Hindlimb muscle (tissue), 1 donor: ENCODE data around the gene IRAK3. TPM values are rescaled to one million over a fixed set of nuclear protein-coding genes. Genes with fewer than 3 reads are reported as not detected.

Experiments
- DNase-seq: peaks from one replicate; pipeline ENCODE4 v3.0.0-alpha.2; 2013
- polyA plus RNA-seq: library from polyadenylated mRNA; unstranded; fragments of 120-200 nt; gene quantifications from one replicate; pipeline ENCODE4 v1.2.1, GENCODE V29; 2013; ENCODE audit not compliant: insufficient read length

Gene IRAK3
- polyA plus RNA-seq = 5.9 TPM

DNA sequence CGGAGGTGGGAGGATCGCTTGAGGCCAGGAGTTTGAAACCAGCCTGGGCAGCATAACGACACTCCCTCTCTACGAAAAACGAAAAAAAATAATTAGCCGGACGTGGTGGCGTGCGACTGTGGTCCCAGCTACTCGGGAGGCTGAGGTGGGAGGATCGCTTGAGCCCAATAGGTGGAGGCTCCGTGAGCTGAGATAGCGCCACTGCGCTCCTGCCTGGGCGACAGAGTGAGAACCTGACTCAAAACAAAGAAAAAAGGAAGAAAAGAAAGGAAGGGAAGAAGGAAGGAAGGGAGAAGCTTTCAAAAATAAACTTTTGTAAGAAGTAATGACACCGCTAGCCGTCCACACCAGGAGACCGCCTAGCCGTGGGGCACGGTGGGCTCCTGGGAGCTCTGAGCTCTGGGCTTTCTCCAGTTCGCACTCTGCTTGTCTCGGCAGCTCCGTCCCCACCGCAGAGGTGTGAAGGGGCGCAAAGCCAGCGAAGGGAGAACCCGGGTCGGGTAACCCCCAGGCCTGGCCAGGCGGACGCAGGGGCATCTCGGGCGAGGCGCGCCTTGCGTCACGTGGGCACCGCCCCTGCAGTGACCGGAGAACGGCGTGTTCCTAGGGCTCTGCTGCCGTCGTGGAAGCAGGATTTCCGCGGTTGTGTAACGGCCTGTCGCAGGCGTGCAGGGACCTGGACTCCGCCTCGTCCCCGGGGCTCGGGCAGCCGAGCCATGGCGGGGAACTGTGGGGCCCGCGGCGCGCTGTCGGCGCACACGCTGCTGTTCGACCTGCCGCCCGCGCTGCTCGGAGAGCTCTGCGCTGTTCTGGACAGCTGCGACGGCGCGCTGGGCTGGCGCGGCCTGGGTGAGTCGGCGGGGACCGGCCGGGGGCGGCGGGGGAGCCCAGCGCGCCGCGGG, at the start of gene IRAK3:
TSS of gene IRAK3 (plus strand) at position 631 of the 902 bp plus-strand sequence. CDS start at position 717, 86 bp downstream.
- DNase-seq = peak; percentile 75

GRCh38 chr12:66139328-66139727, 49.7 kb upstream of the IRAK3 start:
- DNase-seq = no peak

DNA sequence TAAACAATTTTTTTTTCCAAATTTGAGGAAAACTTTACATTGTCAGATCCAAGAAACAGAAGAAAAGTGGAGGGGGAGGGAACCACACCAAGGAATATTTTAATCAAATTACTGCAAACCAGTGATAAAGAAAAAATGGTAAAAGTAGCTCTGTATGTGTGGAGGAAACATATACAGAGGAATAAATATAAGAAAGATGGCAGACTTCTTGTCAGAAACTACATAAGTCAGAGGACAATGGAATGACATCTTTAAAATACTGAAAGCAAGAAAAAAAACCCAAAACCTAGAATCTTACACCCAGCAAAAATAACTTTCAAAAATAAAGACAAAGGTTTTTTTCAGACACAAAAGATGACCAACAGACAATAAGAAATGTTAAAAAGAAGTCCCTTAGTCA, 48.3 kb upstream of the IRAK3 start:
- no peak for DNase-seq

- DNase-seq = no peak
Observed at GRCh38 chr12:66141299-66141698, 47.7 kb upstream of the IRAK3 start.

GRCh38 chr12:66142826-66143225, 46.2 kb upstream of the IRAK3 start:
- DNase-seq = no peak

DNA sequence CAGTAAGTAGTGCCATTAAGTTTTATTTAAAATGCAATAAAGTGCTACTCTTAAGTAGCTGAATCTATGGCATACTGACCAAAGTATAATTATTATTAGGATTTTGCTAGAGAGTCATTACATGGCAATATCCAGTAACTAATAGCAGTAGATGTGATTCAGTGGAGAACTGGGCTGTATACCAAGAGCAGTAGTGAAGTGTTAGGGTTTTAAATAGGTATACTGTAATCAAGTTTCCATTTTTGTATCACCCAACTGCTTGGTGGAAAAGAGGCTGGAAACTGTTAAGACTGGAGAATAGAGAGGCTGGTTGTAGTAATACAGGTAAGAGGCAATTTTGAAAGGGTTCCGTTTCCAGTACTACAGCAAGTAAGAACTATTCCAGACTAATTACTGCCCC, 45.1 kb upstream of the IRAK3 start:
- no peak for DNase-seq

- peak; percentile 34 for DNase-seq
Observed at GRCh38 chr12:66144791-66145754, 43.9 kb upstream of the IRAK3 start.

GRCh38 chr12:66149702-66150398, 39.2 kb upstream of the IRAK3 start:
- DNase-seq = no peak

GRCh38 chr12:66152732-66153131, 36.3 kb upstream of the IRAK3 start:
- DNase-seq = no peak

GRCh38 chr12:66154776-66155175, 34.2 kb upstream of the IRAK3 start:
- no peak for DNase-seq

GRCh38 chr12:66156654-66157053, 32.4 kb upstream of the IRAK3 start:
- no peak for DNase-seq

GRCh38 chr12:66159123-66159522, 29.9 kb upstream of the IRAK3 start:
- DNase-seq = no peak

DNA sequence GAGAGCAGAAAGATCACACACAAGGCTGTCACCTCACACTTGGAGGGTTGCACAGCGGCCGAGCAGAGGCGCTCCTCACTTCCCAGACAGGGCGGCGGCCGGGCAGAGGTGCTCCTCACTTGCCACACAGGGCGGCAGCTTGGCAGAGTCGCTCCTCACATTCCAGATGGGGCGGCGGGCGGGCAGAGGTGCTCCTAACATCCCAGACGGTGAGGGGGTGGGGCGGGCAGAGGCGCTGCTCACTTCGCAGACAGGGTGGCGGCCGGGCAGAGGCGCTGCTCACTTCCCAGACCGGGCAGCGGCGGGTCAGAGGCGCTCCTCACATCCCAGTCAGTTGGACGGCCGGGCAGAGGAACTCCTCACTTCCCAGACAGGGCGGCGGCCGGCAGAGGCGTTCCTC, 28.3 kb upstream of the IRAK3 start:
- DNase-seq = no peak

DNA sequence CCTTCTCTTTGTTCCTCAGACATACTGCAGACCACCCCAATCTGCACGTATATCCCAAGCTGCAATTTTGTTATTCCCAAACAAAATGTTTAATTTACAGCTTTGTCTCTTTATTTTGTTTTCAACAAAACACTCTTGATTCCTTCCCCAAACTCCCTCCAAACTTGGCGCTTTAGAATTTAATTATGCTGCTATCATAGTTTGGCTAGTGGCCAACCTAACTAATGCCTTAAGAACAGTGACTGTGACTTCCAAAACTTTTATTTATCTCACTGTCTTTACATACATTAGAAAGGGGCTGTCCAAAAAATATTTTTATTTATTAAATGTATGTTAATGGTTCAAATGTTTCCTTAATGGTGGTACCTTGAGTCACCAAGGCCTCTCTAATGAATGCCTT, 26.3 kb upstream of the IRAK3 start:
- no peak for DNase-seq

- no peak for DNase-seq
Observed at GRCh38 chr12:66163289-66163688, 25.7 kb upstream of the IRAK3 start.

GRCh38 chr12:66164349-66164821, 24.6 kb upstream of the IRAK3 start:
- DNase-seq = no peak

GRCh38 chr12:66165141-66165540, 23.9 kb upstream of the IRAK3 start:
- no peak for DNase-seq

- DNase-seq = no peak
Observed at GRCh38 chr12:66166561-66166960, 22.5 kb upstream of the IRAK3 start.

- no peak for DNase-seq
Observed at GRCh38 chr12:66168410-66168809, 20.6 kb upstream of the IRAK3 start.

DNA sequence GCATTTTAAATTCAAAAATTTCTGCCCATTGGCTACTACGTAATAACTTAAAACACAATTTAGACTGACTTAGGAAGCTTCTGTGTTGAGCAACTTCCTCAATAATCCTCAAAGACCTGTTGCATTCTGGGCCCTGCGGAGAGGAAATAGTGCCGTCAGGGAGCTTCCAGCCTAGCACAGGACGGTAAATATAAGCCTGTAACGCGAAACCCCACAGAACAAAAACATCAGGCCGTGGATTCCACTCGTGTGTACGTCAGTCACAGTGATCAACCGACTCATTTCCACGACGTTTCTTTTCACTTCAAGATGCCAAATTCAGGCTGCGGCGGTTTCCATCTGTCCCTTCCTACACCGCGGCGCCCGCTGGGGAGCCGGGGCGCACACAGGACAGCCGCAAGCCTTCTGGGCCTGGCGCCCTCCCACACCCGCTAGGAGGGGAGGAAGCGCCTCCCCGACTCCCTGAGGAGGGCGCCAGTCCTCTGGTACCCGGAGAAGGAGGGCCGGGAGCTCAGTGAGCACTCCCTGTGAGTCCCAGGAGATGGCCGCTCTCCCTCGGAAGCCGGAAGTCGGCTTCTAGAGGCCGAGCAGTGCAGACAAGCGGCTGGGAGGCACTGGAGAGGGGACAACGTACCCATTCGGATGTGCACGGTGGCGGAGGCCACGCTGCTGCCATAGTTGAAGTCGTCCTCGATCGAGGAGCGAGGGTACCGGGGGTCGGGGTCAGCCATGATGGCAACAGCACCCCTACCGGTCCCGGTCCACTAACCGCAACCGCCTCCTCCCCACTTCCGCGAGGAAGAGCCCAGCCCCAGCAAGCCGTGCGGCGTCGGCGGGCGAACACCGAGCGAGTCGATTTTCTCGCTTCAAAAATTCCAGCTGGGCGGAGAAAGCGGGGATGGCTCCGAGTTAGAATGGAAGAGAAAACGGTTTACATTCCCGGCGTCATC, 19.5 kb upstream of the IRAK3 start, which contains the start of gene TMBIM4:
TSS of gene TMBIM4 (minus strand) at position 776 of the 950 bp plus-strand sequence. CDS start at position 731, 45 bp downstream.
- peak; percentile 91 for DNase-seq

DNA sequence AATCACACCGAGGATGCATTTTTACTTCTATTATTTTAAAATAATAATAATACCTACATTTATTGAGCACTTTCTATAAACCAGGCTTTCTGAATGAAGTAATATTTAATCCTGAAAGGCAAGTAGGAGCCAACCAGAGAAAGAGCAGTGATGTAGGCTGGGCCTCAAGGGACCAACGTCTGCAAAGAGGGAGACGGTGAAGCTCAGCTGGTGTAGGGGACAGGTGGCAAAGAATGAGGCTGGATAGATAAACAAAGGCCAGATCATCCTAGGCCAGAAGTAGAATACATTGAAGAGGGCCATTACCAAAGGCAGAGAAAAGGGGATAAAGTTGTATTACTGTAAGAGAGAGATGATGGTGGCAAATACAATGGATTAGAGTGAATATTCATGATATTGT, 18.4 kb upstream of the IRAK3 start:
- DNase-seq = no peak
